Fibroblast of lung (primary cell): Measurements from ENCODE around the gene FAM227A. TPM values are rescaled to one million over a fixed set of nuclear protein-coding genes. Genes with fewer than 3 reads are reported as not detected.

Source experiments
- DNase-seq, 2 donors: peaks; one replicate each; pipeline versions ENCODE4 v3.0.0 to v3.0.0-alpha.2; 2010; ENCODE audit warnings: low read depth in 2 of 2
- H2AFZ ChIP-seq: 2 replicates; pipeline ENCODE4 v1.5.1; 2012; ENCODE audit warnings: low read length, control low read depth, inconsistent platforms
- H3K27ac ChIP-seq: 2 replicates; pipeline ENCODE4 v1.5.1; 2011; ENCODE audit warnings: low read length, control low read depth; ENCODE audit not compliant: insufficient read depth
- H3K27me3 ChIP-seq: 2 replicates; pipeline ENCODE4 v1.5.1; 2011; ENCODE audit warnings: mild to moderate bottlenecking, low read length; ENCODE audit not compliant: control insufficient read depth, insufficient read depth
- H3K36me3 ChIP-seq: 2 replicates; pipeline ENCODE4 v1.5.1; 2011; ENCODE audit warnings: low read length; ENCODE audit not compliant: control insufficient read depth, insufficient read depth
- H3K4me1 ChIP-seq: 2 replicates; pipeline ENCODE4 v1.5.1; 2011; ENCODE audit warnings: low read length; ENCODE audit not compliant: control insufficient read depth, insufficient read depth; ENCODE audit errors: extremely low read depth
- H3K4me2 ChIP-seq: 2 replicates; pipeline ENCODE4 v1.5.1; 2011; ENCODE audit warnings: low read length, control low read depth; ENCODE audit not compliant: insufficient read depth; ENCODE audit errors: extremely low read depth
- H3K4me3 ChIP-seq, 4 experiments: fragments of 200-600 bp in 1 of 4; sonication (generic) in 1 of 4; replicated peaks in 1 of 4; 2 replicates each; pipeline ENCODE4 v1.5.1; 2011 to 2016; ENCODE audit warnings: low read length in 4 of 4, low read depth in 3 of 4, mild to moderate bottlenecking in 3 of 4, control low read depth in 2 of 4, inconsistent platforms in 1 of 4, mixed read lengths in 1 of 4; ENCODE audit not compliant: insufficient read depth in 1 of 4; ENCODE audit errors: control extremely low read depth in 1 of 4
- H3K79me2 ChIP-seq: 2 replicates; pipeline ENCODE4 v1.5.1; 2012; ENCODE audit warnings: mild to moderate bottlenecking, low read length, inconsistent platforms; ENCODE audit not compliant: control insufficient read depth, insufficient read depth
- H3K9ac ChIP-seq: 2 replicates; pipeline ENCODE4 v1.5.1; 2011; ENCODE audit warnings: mild to moderate bottlenecking, low read length, control low read depth; ENCODE audit not compliant: insufficient read depth
- H3K9me3 ChIP-seq: 2 replicates; pipeline ENCODE4 v1.5.1; 2012; ENCODE audit warnings: low read depth, low read length; ENCODE audit not compliant: control insufficient read depth, insufficient read depth
- H4K20me1 ChIP-seq: 2 replicates; pipeline ENCODE4 v1.5.1; 2011; ENCODE audit warnings: low read length; ENCODE audit not compliant: control insufficient read depth, insufficient read depth; ENCODE audit errors: extremely low read depth
- CTCF ChIP-seq, 2 donors: IDR thresholded peaks in 1 of 2; conservative IDR thresholded peaks in 1 of 2; 1 replicate in 1 of 2; 2 replicates in 1 of 2; pipeline ENCODE4 v1.5.1; 2011 to 2012; ENCODE audit warnings: low read length in 2 of 2, control low read depth in 1 of 2, inconsistent platforms in 1 of 2, low read depth in 1 of 2, mild to moderate bottlenecking in 1 of 2
- EZH2 ChIP-seq: IDR thresholded peaks from 2 replicates; pipeline ENCODE4 v1.5.1; 2012; ENCODE audit warnings: low read length, control low read depth, mild to moderate bottlenecking; ENCODE audit errors: missing control alignments
- polyA plus RNA-seq, 2 donors: library from polyadenylated mRNA; depleted of rRNA in 1 of 2; stranded (reverse) in 1 of 2; unstranded in 1 of 2; fragments of >200 nt; gene quantifications; 2 replicates each; pipeline ENCODE4 v1.2.1, GENCODE V29; 2011 to 2012; ENCODE audit warnings: missing spikeins in 1 of 2
- total RNA-seq: library from RNA; depleted of rRNA; stranded (reverse); fragments of >200 nt; gene quantifications from 2 replicates; pipeline ENCODE4 v1.2.1, GENCODE V29; 2014

The FAM227A gene
- total and polyA plus RNA-seq, 2 donors (not counting 1 experiment from before 2014, with no cell fraction given) = 0.66 to 0.69 TPM

GRCh38 chr22:38607680-38608079 is 48.5 kb downstream of the FAM227A start:
- H3K79me2 ChIP-seq = no peaks in the 10 kb centered on the region
- no peak overlapping the region for H3K27ac ChIP-seq
- no peaks in the 10 kb centered on the region for H4K20me1 ChIP-seq
- H3K4me2 ChIP-seq = no peak overlapping the region
- H3K9me3 ChIP-seq = no peaks in the 10 kb centered on the region
- H3K9ac ChIP-seq = no peak overlapping the region
- H3K27me3 ChIP-seq = no peaks in the 10 kb centered on the region
- DNase-seq = no peak
- TF ChIP-seq EZH2 (no peak), CTCF (conservative IDR thresholded peaks at IDR 0.05 in 1 of 2, IDR thresholded peaks at IDR 0.05 in 1 of 2; ENCODE audit: low read depth in 1 of 2, low read length in 2 of 2) (no peak)
- no peak overlapping the region for H2AFZ ChIP-seq
- H3K4me1 ChIP-seq = peaks cover 6% of the 10 kb centered on the region
- no peaks in the 10 kb centered on the region for H3K36me3 ChIP-seq
- H3K4me3 ChIP-seq = no peak overlapping the region

DNA sequence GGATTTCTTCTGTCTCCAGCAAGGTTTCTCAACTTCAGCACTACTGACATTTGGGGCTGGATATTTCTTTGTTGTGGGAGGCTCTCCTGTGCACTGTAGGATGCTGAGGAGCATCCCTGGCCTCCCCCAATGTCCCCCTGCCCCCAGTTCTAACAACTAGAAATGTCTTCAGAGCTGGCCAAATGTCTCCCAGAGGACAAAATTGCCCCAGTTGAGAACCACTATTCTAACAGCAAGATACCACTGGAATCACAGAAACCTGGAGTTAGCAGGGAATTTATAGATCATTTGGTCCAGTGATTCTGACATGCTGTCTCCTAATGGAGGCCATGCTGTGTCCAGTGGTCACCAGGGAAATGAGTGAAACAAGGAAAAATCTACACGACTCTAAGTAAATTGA is 54.0 kb downstream of the FAM227A start:
- DNase-seq = no peak
- Histone ChIP-seq H3K36me3 (no peaks in the 10 kb centered on the region), H3K27ac (no peak overlapping the region), H3K79me2 (no peaks in the 10 kb centered on the region), H3K27me3 (no peaks in the 10 kb centered on the region), H3K9me3 (no peaks in the 10 kb centered on the region), H3K4me3 (no peak overlapping the region), H2AFZ (no peak overlapping the region), H3K4me1 (peaks cover 6% of the 10 kb centered on the region), H3K4me2 (no peak overlapping the region), H4K20me1 (no peaks in the 10 kb centered on the region), H3K9ac (no peak overlapping the region)
- no peak for TF ChIP-seq CTCF (conservative IDR thresholded peaks at IDR 0.05 in 1 of 2, IDR thresholded peaks at IDR 0.05 in 1 of 2; ENCODE audit: low read depth in 1 of 2, low read length in 2 of 2)
- no peak for TF ChIP-seq EZH2

GRCh38 chr22:38601221-38601764 is 54.9 kb downstream of the FAM227A start:
- Histone ChIP-seq H2AFZ (no peak overlapping the region), H3K9me3 (no peaks in the 10 kb centered on the region), H4K20me1 (no peaks in the 10 kb centered on the region), H3K27me3 (no peaks in the 10 kb centered on the region), H3K27ac (no peak overlapping the region), H3K9ac (no peak overlapping the region), H3K4me3 (no peak overlapping the region), H3K79me2 (no peaks in the 10 kb centered on the region), H3K4me2 (no peak overlapping the region), H3K36me3 (no peaks in the 10 kb centered on the region), H3K4me1 (peaks cover 4% of the 10 kb centered on the region)
- DNase-seq = no peak
- TF ChIP-seq CTCF (conservative IDR thresholded peaks at IDR 0.05 in 1 of 2, IDR thresholded peaks at IDR 0.05 in 1 of 2; ENCODE audit: low read depth in 1 of 2, low read length in 2 of 2) (no peak), EZH2 (no peak)
